Dermis microvascular lymphatic vessel endothelial cell (primary cell): Measurements from ENCODE around the gene ERMAP. TPM values are rescaled to one million over a fixed set of nuclear protein-coding genes. Genes with fewer than 3 reads are reported as not detected.

Experiments used
- DNase-seq, 2 donors: peaks; one replicate each; pipeline versions ENCODE4 v3.0.0 to v3.0.0-alpha.2; 2010; ENCODE audit warnings: low read depth in 2 of 2
- total RNA-seq: library from RNA; depleted of rRNA; stranded (reverse); fragments of >200 nt; gene quantifications from 2 replicates; pipeline ENCODE4 v1.2.1, GENCODE V29; 2014

ERMAP gene, protein sequence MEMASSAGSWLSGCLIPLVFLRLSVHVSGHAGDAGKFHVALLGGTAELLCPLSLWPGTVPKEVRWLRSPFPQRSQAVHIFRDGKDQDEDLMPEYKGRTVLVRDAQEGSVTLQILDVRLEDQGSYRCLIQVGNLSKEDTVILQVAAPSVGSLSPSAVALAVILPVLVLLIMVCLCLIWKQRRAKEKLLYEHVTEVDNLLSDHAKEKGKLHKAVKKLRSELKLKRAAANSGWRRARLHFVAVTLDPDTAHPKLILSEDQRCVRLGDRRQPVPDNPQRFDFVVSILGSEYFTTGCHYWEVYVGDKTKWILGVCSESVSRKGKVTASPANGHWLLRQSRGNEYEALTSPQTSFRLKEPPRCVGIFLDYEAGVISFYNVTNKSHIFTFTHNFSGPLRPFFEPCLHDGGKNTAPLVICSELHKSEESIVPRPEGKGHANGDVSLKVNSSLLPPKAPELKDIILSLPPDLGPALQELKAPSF
- 6.0 and 7.6 TPM in 2 replicates for total RNA-seq

DNA sequence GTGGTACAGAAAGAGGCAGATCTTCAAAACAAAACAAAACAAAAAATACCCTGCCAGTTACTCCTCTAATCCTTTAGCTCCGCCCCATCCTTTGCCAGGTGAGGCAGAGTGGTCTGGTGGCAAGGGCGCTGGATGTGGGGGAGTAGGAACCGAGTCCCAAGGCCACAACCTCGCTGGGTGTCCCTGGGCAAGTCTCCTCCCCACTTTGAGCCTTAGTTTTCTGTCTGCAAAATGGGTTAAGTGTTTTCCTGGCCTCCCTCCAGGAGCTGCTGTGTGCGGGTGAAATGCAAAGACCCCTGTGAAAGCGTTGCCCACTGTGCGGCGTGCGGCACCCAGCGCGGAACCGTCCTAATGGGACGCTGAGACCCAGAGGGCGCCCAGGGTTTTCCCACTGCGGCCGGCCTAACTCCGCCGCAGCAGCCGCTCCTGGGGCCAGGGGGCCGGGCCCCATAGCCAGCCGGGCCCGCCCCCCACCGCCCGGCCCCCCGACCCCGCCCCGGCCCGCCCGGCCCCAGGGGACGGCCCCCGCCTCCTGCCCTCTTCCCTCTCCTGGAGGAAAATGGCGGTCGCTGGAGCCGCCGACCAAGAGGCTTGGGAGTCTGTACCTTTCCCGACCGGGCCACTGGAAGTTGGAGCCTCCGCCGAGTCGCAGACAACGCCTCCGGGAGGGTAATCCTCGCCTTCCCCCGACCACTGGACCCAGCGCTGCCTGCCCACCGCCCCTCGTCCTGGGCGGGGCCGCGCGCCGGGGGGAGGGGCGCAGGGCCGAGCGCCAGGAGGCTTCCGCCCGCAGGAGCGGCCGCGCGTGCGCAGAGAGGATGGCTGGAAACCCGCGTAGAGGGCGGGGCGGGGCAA is at the start of gene ERMAP, which contains the start of gene SVBP:
Gene ERMAP, plus strand, starts transcription at position 538 of the 855 bp plus-strand sequence. CDS start 13,327 bp downstream, outside the sequence.
Gene SVBP, minus strand, starts transcription at position 813 of the 855 bp plus-strand sequence. CDS start 853 bp downstream, outside the sequence.
- DNase-seq: peak; percentile 65 to 85

- no peak for DNase-seq
Observed at GRCh38 chr1:42767510-42768000, 49.4 kb upstream of the ERMAP start.

DNA sequence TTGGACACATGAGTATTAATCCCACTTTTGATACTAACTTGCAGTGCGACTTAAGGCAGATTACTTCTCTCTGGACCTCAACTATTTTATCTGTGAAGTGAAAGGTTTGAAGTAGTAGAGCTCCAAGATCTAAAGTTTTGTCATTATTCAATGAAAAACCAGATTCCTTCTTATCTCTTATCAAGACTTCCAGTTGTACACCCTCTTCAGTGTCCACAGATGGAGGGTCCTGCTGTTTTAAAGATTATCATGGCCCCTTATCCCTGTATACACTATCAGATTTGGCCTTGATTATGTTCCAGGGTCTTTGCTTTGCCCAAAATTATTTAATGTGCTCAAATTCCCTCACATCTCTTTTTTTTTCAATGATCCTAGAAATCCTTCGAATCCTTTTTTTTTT is 48.8 kb upstream of the ERMAP start:
- DNase-seq: no peak

DNA sequence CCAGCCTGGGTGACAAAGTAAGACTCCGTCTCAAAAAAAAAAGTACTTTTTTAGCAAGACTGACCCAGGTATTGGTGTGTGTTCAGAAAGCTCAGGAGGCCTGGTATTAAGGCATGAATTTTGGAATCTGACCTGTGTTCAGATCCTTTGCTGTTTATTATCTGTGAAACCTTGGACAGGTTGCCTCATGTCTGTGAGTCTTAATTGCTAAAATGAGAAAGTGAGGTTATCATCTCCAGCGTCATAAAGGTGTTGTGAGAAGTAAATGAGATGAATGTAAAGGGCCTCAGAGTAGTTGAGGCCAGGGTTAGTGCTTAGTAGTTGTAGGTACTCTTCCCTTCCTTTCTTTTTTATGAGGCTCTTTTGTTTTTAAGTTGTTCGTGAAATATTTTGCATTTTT is 47.1 kb upstream of the ERMAP start:
- no peak for DNase-seq

DNA sequence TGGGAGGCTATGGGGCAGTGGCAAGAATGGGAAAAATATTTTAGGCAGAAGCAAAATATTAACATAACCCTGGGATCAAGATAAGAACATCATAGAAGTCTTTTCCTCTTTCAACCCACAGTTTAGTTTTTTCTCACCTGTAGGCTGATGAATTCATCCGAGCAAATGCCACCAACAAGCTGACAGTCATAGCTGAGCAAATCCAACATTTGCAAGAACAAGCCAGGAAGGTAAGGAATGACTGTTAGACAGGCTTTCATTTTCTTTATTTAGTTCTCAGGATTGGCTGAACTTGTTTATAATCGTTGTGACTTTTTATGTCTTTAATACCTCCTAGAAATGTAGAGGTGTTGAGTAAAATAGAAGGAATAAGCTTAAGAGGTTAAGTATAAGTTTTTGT is 43.5 kb upstream of the ERMAP start:
- no peak for DNase-seq

GRCh38 chr1:42774928-42775526 is 41.9 kb upstream of the ERMAP start:
- no peak for DNase-seq

GRCh38 chr1:42776502-42776901 is 40.4 kb upstream of the ERMAP start:
- DNase-seq: no peak

DNA sequence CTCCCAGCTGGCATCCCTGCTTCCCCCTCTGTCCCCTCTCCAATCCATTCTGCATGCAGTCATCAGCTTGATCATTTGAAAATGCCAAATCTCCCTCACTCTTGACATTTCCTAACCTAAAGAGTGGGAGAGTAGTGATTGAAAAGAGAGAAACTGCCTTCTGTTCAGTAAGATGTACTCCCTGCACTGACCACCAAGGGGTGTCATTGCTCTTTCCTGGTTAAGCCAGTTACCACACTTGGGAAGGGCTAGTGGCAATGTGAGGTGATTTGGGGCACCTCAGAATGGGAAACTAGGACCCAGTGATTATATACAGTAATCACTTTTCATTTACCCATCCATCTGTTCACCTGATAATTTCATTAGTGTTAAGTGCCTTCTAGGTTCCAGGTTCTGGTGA is 39.1 kb upstream of the ERMAP start:
- DNase-seq: peak; percentile 33 to 56

- no peak for DNase-seq
Observed at GRCh38 chr1:42779725-42780124, 37.2 kb upstream of the ERMAP start.

DNA sequence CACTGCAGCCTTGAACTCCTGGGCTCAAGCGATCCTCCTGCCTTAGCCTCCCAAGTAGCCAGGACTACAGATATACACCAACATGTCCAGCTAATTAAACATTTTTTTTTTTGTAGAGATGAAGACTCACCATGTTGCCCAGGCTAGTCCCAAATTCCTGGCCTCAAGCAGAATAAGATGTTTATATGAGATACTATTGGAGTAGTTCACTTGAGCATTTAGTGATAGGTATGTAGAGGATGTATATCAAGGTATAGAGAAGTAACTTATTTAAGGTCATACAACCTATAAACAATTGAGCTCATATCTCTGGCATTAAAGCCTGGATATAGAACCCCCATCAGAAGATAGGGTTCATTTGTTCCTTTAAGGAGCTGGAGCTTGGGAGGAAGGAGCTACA is 36.7 kb upstream of the ERMAP start:
- DNase-seq: no peak

DNA sequence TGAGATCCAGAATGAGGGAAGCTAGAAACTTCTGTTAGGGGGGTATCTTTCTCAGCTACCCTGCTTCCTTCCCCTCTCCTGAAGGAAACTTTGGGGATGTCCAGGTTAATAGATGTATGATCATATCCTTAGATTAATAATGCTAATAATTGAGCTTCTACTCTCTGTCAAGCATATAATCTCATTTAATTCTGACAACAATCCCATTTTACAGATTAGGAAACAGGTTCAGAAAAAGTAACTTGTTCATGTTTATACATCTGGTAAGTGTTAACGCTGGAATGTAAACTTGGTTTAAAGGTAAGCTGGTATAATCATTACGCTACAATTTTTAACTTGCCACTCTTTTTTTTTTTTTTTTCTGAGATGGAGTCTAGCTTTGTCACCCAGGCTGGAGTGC is 33.8 kb upstream of the ERMAP start:
- DNase-seq: no peak

DNA sequence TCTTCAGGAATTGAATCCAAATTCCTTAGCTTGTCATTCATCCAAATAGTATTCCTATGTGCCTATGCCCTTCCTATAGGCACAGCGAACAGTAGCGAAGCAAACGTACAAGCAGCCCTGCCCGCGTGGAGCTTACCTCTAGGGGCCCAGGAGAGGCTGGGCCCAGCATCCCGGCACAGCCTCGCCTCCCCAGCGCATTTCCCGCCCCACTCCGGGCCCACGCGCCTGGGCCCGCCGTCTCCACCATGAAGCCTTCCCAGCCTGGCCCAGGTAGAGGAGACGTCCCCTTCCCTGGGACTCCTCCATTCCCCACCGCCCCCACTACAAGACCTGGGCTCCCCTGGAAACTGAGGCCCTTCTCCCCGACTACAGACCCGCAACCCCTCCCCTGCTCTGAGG is 32.4 kb upstream of the ERMAP start:
- DNase-seq: no peak

DNA sequence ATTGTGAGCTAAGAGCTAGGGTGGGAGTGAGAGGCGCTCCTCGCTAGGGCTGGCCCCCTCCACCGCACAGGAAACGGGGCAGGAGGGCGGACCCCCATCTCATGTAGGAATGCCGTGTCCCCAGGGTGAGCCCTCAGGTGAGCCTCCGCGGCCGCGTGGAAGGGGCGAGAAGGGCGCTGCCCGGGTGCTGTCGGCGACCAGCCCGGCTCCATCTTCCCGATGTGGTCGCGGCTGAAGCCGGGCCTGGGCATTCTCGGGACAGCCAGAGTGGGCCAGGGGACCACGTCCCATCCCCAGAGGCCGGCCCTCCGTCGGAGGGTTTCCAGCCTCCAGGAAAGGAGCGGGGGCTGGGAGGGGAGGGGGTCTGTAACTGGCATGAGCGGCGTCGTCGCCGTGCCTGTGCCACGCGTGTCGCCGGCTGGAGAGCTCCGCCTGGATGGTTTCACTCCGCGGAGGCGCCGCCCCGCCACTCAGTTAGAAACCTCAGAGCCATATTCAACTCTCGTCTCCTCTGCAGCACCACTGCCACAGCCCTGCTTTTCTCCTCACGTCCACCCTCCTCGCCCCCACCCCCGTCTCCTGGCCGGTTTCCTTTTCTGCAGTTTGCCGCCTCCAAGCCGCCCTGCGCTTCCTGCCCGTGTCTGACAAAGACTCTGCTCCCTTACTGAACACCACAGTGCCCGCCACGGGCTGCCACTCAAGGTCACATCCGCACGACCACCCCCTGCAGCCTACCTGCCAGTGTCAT is 31.8 kb upstream of the ERMAP start, which contains the start of gene TMEM269:
Gene TMEM269, plus strand, starts transcription at position 46 of the 748 bp plus-strand sequence. CDS start 4,903 bp downstream, outside the sequence.
- peak in 1 of 2 donors; percentile 26 for DNase-seq

DNA sequence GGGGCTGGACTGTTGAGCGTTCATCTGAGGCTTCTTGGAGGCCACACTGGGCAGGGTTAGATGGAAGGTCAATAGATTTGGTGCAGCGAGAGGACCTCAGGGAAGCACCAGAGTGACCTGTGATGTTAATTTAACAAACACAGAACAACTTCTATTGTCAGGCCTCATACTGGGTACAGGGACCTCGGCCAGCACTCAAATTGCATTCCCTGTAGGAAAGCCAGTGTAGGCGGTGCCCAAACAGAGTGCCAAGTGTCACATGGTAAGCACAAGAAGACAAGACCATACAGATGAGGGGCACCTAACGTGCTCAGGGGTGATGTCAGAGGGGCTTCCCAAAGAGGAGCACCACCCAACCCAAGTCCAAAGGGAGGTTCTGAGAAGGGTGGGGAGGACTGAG is 30.8 kb upstream of the ERMAP start:
- no peak for DNase-seq

- DNase-seq: no peak
Observed at GRCh38 chr1:42788021-42788420, 28.9 kb upstream of the ERMAP start.

DNA sequence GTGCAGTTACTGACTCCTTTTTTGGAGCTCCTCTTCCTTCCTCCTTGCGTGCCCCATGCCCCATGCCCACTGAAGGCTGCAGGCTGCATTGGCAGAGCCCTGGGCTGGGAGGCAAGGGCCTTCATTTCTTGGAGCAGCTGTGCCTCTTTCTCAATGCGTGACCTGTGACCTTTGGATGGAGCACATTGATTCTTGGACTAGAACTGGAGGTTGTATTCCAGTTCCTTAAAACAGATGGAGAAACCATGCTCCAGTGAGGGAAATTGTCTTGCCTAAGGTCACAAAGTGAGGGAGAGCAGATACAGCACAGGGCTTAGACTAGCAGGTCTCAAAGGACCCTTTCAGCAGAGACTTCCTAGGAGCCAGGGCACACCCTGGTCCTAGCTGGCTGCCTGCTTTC is 23.1 kb upstream of the ERMAP start:
- DNase-seq: no peak

- no peak for DNase-seq
Observed at GRCh38 chr1:42797414-42797813, 19.5 kb upstream of the ERMAP start.

DNA sequence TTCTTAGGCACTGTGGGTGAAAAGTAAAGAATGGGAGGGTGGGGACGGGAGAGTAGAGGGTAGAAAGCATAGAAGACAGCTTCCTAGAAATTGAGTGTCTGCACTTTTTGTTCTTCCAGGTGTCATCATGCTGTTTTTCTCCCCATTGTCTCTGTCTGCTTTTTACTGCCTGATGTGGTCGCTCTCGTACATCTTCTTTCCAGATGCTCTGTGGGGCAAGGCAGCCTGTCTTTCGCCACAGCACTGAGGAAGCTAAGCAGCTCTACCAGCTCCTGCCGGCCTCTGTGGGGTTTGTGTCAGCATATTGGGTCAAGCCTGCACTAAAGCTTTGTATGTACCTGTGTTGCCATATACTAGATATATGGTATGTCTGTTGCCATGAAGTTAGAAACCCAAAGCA is 18.9 kb upstream of the ERMAP start:
- no peak for DNase-seq

DNA sequence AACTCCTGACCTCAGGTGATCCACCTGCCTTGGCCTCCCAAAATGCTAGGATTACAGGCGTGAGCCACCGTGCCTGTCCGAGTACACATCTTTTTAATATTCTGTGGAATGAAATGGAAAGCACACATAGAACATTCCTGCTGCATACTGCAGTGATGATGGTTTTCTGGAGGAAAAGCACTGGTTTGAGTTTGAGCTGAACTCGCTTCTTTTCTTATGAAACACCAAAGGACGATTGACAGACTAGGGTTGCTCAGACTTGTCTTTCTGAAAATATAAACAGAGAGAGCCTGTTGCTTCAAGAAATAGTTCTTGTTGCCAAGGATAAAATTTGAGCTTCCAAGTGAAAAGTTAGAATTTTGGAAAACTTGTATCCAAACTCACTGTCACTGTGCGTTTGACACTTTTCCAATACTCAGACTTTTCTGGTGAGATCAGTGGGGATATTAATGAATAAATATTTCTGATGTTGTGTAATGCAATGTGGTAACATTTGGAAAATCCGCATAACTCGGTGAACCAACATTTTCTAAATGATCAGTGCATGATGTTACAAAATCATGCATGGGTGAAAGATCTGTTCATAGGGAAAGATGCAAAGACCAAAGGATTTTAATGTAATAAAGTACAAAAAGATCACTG is 15.0 kb upstream of the ERMAP start:
- no peak for DNase-seq

GRCh38 chr1:42806171-42806570 is 10.8 kb upstream of the ERMAP start:
- DNase-seq: no peak
